K562 (cell line): ENCODE measurements around the gene PPP1R12B. TPM values are rescaled to one million over a fixed set of nuclear protein-coding genes. Genes with fewer than 3 reads are reported as not detected.

ENCODE experiments used
- ATAC-seq: fragments of 200-7000 bp; cut with Tn5 transposase; 3 replicates; pipeline ENCODE4 v1.9.1; 2020; ENCODE audit warnings: moderate library complexity
- BruUV-seq: library from RNA; stranded (reverse); fragments of 400-500 nt; replicated peaks from 2 replicates; lab custom pipeline; 2021; lab: Mats Ljungman, UMichigan
- CTCF ChIA-PET: fragments of 300-600 bp; formaldehyde crosslinking; extraction: SDS; loops from one replicate; lab custom pipeline; 2021; ENCODE audit warnings: low intra/inter-chr PET ratio; lab: Yijun Ruan, JAX
- POLR2A ChIA-PET: fragments of 300-600, 350-650 bp; sonication (Branson Sonifier 250); formaldehyde crosslinking; extraction: SDS; loops from one replicate; lab custom pipeline; 2021; ENCODE audit warnings: antibody characterized with exemption, inconsistent platforms; lab: Yijun Ruan, JAX
- DNase-seq, 4 experiments: peaks; one replicate each; pipeline versions ENCODE4 v3.0.0 to v3.0.0-alpha.2; 2011 to 2018; ENCODE audit warnings: low spot score in 3 of 4, mixed read lengths in 3 of 4; ENCODE audit errors: extremely low read depth in 1 of 4
- FAIRE-seq: peaks from 2 replicates; lab custom pipeline; 2011; peaks lifted over from hg19 to GRCh38; lab: Jason Lieb, UNC
- H2AFZ ChIP-seq: 2 replicates; pipeline ENCODE4 v1.6.0; 2011; ENCODE audit warnings: low read depth, low read length, control low read depth, inconsistent platforms
- H3K27ac ChIP-seq: fragments of 200-600 bp; 3 replicates; pipeline ENCODE4 v1.8.0; 2011; ENCODE audit warnings: low read depth, mild to moderate bottlenecking, control low read depth, inconsistent platforms, low read length, moderate library complexity, mixed read lengths; ENCODE audit errors: extremely low read depth
- H3K27me3 ChIP-seq, 2 experiments: fragments of 300-600 bp in 1 of 2; 2 replicates in 1 of 2; 3 replicates in 1 of 2; pipeline versions ENCODE4 v1.6.0 to v1.8.0; 2011; ENCODE audit warnings: inconsistent platforms in 2 of 2, low read length in 2 of 2, mild to moderate bottlenecking in 1 of 2, mixed read lengths in 1 of 2, moderate library complexity in 1 of 2; ENCODE audit not compliant: control insufficient read depth in 2 of 2, insufficient read depth in 2 of 2
- H3K36me3 ChIP-seq: fragments of 300-600 bp; 3 replicates; pipeline ENCODE4 v1.8.0; 2011; ENCODE audit warnings: mild to moderate bottlenecking, low read length, inconsistent platforms; ENCODE audit not compliant: control insufficient read depth, insufficient read depth
- H3K4me1 ChIP-seq, 2 experiments: fragments of 200-600 bp in 1 of 2; replicated peaks in 1 of 2; 2 replicates in 1 of 2; 3 replicates in 1 of 2; pipeline versions ENCODE4 v1.5.1 to v1.8.0; 2011; ENCODE audit warnings: inconsistent platforms in 2 of 2, low read length in 2 of 2, mild to moderate bottlenecking in 1 of 2, mixed read lengths in 1 of 2, moderate library complexity in 1 of 2; ENCODE audit not compliant: control insufficient read depth in 2 of 2, insufficient read depth in 2 of 2
- H3K4me2 ChIP-seq: 2 replicates; pipeline ENCODE4 v1.6.1; 2011; ENCODE audit warnings: low read length, control low read depth, inconsistent platforms, mixed read lengths; ENCODE audit not compliant: insufficient read depth
- H3K4me3 ChIP-seq: fragments of 200-600 bp; sonication (generic), shearing (Covaris generic); 2 replicates; pipeline ENCODE4 v1.5.1; 2016; ENCODE audit warnings: control low read depth, inconsistent platforms
- H3K79me2 ChIP-seq: fragments of 200-600 bp; 3 replicates; pipeline ENCODE4 v1.8.0; 2011; ENCODE audit warnings: low read length, inconsistent platforms; ENCODE audit not compliant: control insufficient read depth, insufficient read depth
- H3K9ac ChIP-seq, 2 experiments: 2 replicates each; pipeline versions ENCODE4 v1.6.0 to v1.6.1; 2011; ENCODE audit warnings: low read depth in 2 of 2, low read length in 2 of 2, control low read depth in 1 of 2, inconsistent platforms in 1 of 2, mild to moderate bottlenecking in 1 of 2, mixed read lengths in 1 of 2; ENCODE audit not compliant: insufficient read depth in 1 of 2
- H3K9me1 ChIP-seq: one replicate; pipeline ENCODE4 v1.6.0; 2011; ENCODE audit warnings: inconsistent platforms, mild to moderate bottlenecking, low read length, moderate library complexity; ENCODE audit not compliant: control insufficient read depth, insufficient read depth
- H3K9me3 ChIP-seq: replicated peaks from 2 replicates; pipeline ENCODE4 v1.5.1; 2011; ENCODE audit warnings: low read depth, low read length, inconsistent platforms; ENCODE audit not compliant: control insufficient read depth, insufficient read depth
- H4K20me1 ChIP-seq: replicated peaks from 2 replicates; pipeline ENCODE4 v1.6.1; 2011; ENCODE audit warnings: low read length, inconsistent platforms, mixed read lengths; ENCODE audit not compliant: control insufficient read depth, insufficient read depth
- CBFA2T3 ChIP-seq: fragments of 450-650 bp; IDR thresholded peaks from 2 replicates; pipeline ENCODE4 v1.6.1; 2017
- KLF1 ChIP-seq: fragments of 450-650 bp; IDR thresholded peaks from 2 replicates; pipeline ENCODE4 v1.6.1; 2016; ENCODE audit warnings: missing genetic modification characterization, missing compliant biosample characterization
- KLF6 ChIP-seq: fragments of 250-450 bp; sonication (Bioruptor Pico); IDR thresholded peaks from 2 replicates; pipeline ENCODE4 v1.4.0; 2020; ENCODE audit warnings: mild to moderate bottlenecking, moderate library complexity, borderline replicate concordance
- ZFP91 ChIP-seq: sonication (generic); formaldehyde crosslinking; IDR thresholded peaks from 2 replicates; pipeline ENCODE4 v1.8.0; 2022; ENCODE audit warnings: mild to moderate bottlenecking, missing genetic modification reagents
- ZNF133 ChIP-seq: fragments of 250-450 bp; sonication (Bioruptor Pico); IDR thresholded peaks from 2 replicates; pipeline ENCODE4 v1.4.0; 2020; ENCODE audit warnings: mild to moderate bottlenecking
- WGBS: fragments of 100-300 bp; shearing (Covaris generic); methylation state at CpG from one replicate; pipeline ENCODE4 v1.1.6; 2016; ENCODE audit warnings: low coverage, mixed read lengths; ENCODE audit not compliant: insufficient coverage; ENCODE audit errors: missing lambda C conversion rate; 5-methylcytosine and 5-hydroxymethylcytosine counted together
- in situ Hi-C: fragments of 300-500 bp; cut with MboI; formaldehyde crosslinking; loops from 4 replicates; pipeline ENCODE4 v1.15.0; 2018; ENCODE audit warnings: inconsistent platforms, mixed read lengths
- intact Hi-C: fragments of 100-400 bp; cut with micrococcal nuclease; formaldehyde crosslinking; loops from 2 replicates; pipeline ENCODE4 v1.14.2; 2022
- polyA plus RNA-seq, 8 experiments: library from polyadenylated mRNA; depleted of rRNA in 4 of 8; stranded (reverse) in 5 of 8; unstranded in 3 of 8; fragments of >200 nt; fragmentation: Nextera tagmentation in 2 of 8; fragmentation: Illumina TruSeq in 1 of 8; extraction: Ambion mirVana in 2 of 8; extraction: Trizol in 1 of 8; gene quantifications; 2 replicates each; pipeline versions ENCODE4 v1.2.1 to v1.2.3, GENCODE V29; 2011 to 2014; ENCODE audit warnings: inconsistent platforms in 1 of 8, missing spikeins in 1 of 8
- total RNA-seq, 7 experiments: library from RNA; depleted of rRNA in 6 of 7; stranded (reverse); fragments of >200 nt in 6 of 7; fragmentation: Illumina TruSeq in 2 of 7; extraction: Trizol in 2 of 7; gene quantifications; 2 replicates each; pipeline versions ENCODE4 v1.2.1 to v1.2.3, GENCODE V29; 2011 to 2021; ENCODE audit warnings: low replicate concordance in 1 of 7

Gene PPP1R12B
- total and polyA plus RNA-seq, 9 of the 15 experiments (the other 6 are each of a cell fraction or from before 2014, with no cell fraction given): 0.73 to 16.9 (median 13.6) TPM

- no peak overlapping the region for H2AFZ ChIP-seq
- H3K36me3 ChIP-seq: no peaks in the 10 kb centered on the region
- no peaks in the 10 kb centered on the region for H3K9me1 ChIP-seq
- ChIA-PET CTCF (no interaction called here), POLR2A (interaction anchor here (0.9 to 1.4 kb wide), 2 partner anchors 10 to 16 kb away, joined by 3 to 6 read pairs; no protein-coding TSS in a partner anchor)
- H3K4me3 ChIP-seq: no peak overlapping the region
- WGBS: 11% methylated on average over 13 of the region's 13 CpGs
- no peaks in the 10 kb centered on the region for H3K9me3 ChIP-seq
- no peak overlapping the region for H3K9ac ChIP-seq
- H3K4me2 ChIP-seq: no peak overlapping the region
- ATAC-seq (no peak), FAIRE-seq (no peak), DNase-seq (no peak)
- peaks cover 11 to 67% of the 10 kb centered on the region in 2 experiments; a peak in 4 of 5 replicates for H3K27me3 ChIP-seq
- no peak overlapping the region for H3K27ac ChIP-seq
- intact Hi-C loops (no loop called here), in situ Hi-C loops (no loop called here)
- no peaks in the 10 kb centered on the region for H3K4me1 ChIP-seq
- H4K20me1 ChIP-seq: no peaks in the 10 kb centered on the region
- H3K79me2 ChIP-seq: no peaks in the 10 kb centered on the region
- BruUV-seq: no TSS peak
- TF ChIP-seq ZFP91 (CRISPR knock-in tag): no peak
- TF ChIP-seq KLF1: no peak
- no peak for TF ChIP-seq KLF6 (CRISPR knock-in tag)
- TF ChIP-seq CBFA2T3: no peak
- no peak for TF ChIP-seq ZNF133 (CRISPR knock-in tag)
- TF ChIP-seq, all 486 proteins: peak for 0
These were observed 267.9 kb downstream of the PPP1R12B start for GRCh38 chr1:202616355-202616915.
